ENCODE measurements around the gene RAB40A.

RAB40A gene

GRCh38 chrX:103519389-103519788 is at the start of gene RAB40A:
Gene RAB40A, minus strand, starts transcription at chrX:103519489. Its CDS starts 18,733 bp downstream, at chrX:103500756.
- CTCF ChIA-PET, result interaction anchor here (0.9 kb wide), 1 partner anchor 77 kb away, joined by 4 read pairs; no protein-coding TSS in a partner anchor

GRCh38 chrX:103565752-103566151 is 46.5 kb upstream of the RAB40A start:
- H3K9me3 ChIP-seq (ENCODE audit: control insufficient read depth, insufficient read depth, low read depth, low read length), result no peaks in the 10 kb centered on the region
- CTCF ChIA-PET, result interaction anchor here (0.6 kb wide), 1 partner anchor 597 kb away, joined by 3 read pairs; no protein-coding TSS in a partner anchor
- no peaks in the 10 kb centered on the region for H3K36me3 ChIP-seq (ENCODE audit: control insufficient read depth in 2 of 2, insufficient read depth in 1 of 2, low read length in 2 of 2)
- no peaks in the 10 kb centered on the region for H3K4me1 ChIP-seq (ENCODE audit: control insufficient read depth, insufficient read depth, low read length)
- H3K4me3 ChIP-seq (ENCODE audit: low read depth, low read length), result no peak overlapping the region
- no peak overlapping the region for H3K27ac ChIP-seq (ENCODE audit: extremely low read depth, low read depth, low read length)
- no peak for TF ChIP-seq ZNF280C (tag by site-specific recombination; IDR thresholded peaks at IDR 0.05)
- no peak for TF ChIP-seq ZNF292 (tag by site-specific recombination; IDR thresholded peaks at IDR 0.05; ENCODE audit: borderline replicate concordance, low read depth)
- TF ChIP-seq GLIS2 (tag by site-specific recombination; IDR thresholded peaks at IDR 0.05), result no peak
- TF ChIP-seq TCF7L2 (IDR thresholded peaks at IDR 0.05; ENCODE audit: borderline replicate concordance, low read depth, low read length), result no peak
- TF ChIP-seq ZNF488 (tag by site-specific recombination; IDR thresholded peaks at IDR 0.05), result no peak
- no peak for TF ChIP-seq KLF7 (tag by site-specific recombination; IDR thresholded peaks at IDR 0.05; ENCODE audit: borderline replicate concordance)
- POLR2A ChIA-PET, result no interaction called here

More at GRCh38 chrX:103519389-103519788, at the start of gene RAB40A:
- Histone ChIP-seq H3K9me3 (ENCODE audit: control insufficient read depth, insufficient read depth, low read depth, low read length) (no peaks in the 10 kb centered on the region), H3K4me3 (ENCODE audit: low read depth, low read length) (no peak within 1 kb of the TSS), H3K27ac (ENCODE audit: extremely low read depth, low read depth, low read length) (no peak within 1 kb of the TSS), H3K36me3 (ENCODE audit: control insufficient read depth in 2 of 2, insufficient read depth in 1 of 2, low read length in 2 of 2) (no peaks in the 10 kb centered on the region), H3K4me1 (ENCODE audit: control insufficient read depth, insufficient read depth, low read length) (no peaks in the 10 kb centered on the region)
- TF ChIP-seq ZNF394 (tag by site-specific recombination; IDR thresholded peaks at IDR 0.05; ENCODE audit: borderline replicate concordance) (no peak), ZNF645 (tag by site-specific recombination; IDR thresholded peaks at IDR 0.05) (no peak), ZNF426 (tag by site-specific recombination; IDR thresholded peaks at IDR 0.05) (no peak), ZNF23 (tag by site-specific recombination; IDR thresholded peaks at IDR 0.05; ENCODE audit: borderline replicate concordance) (no peak), ZBTB6 (tag by site-specific recombination; IDR thresholded peaks at IDR 0.05) (no peak), ZNF248 (tag by site-specific recombination; IDR thresholded peaks at IDR 0.05) (no peak), ZNF658 (tag by site-specific recombination; IDR thresholded peaks at IDR 0.05) (no peak), ZNF114 (tag by site-specific recombination; IDR thresholded peaks at IDR 0.05) (no peak), BCL11B (tag by site-specific recombination; IDR thresholded peaks at IDR 0.05; ENCODE audit: low read depth) (no peak), ZNF292 (tag by site-specific recombination; IDR thresholded peaks at IDR 0.05; ENCODE audit: borderline replicate concordance, low read depth) (no peak), ZNF223 (tag by site-specific recombination; IDR thresholded peaks at IDR 0.05) (no peak), HIC1 (tag by site-specific recombination; IDR thresholded peaks at IDR 0.05) (no peak), ZNF571 (tag by site-specific recombination; IDR thresholded peaks at IDR 0.05) (no peak), SCRT1 (tag by site-specific recombination; IDR thresholded peaks at IDR 0.05; ENCODE audit: borderline replicate concordance) (no peak), ZFP37 (tag by site-specific recombination; IDR thresholded peaks at IDR 0.05) (no peak), SP3 (tag by site-specific recombination; IDR thresholded peaks at IDR 0.05) (no peak)
- POLR2A ChIA-PET, result no interaction called here
